ENCODE data around the gene PBX4. TPM values are rescaled to one million over a fixed set of nuclear protein-coding genes. Genes with fewer than 3 reads are reported as not detected.

PBX4 gene
- total RNA-seq, 1 experiment from 2014 or later = 0.30 TPM

DNA sequence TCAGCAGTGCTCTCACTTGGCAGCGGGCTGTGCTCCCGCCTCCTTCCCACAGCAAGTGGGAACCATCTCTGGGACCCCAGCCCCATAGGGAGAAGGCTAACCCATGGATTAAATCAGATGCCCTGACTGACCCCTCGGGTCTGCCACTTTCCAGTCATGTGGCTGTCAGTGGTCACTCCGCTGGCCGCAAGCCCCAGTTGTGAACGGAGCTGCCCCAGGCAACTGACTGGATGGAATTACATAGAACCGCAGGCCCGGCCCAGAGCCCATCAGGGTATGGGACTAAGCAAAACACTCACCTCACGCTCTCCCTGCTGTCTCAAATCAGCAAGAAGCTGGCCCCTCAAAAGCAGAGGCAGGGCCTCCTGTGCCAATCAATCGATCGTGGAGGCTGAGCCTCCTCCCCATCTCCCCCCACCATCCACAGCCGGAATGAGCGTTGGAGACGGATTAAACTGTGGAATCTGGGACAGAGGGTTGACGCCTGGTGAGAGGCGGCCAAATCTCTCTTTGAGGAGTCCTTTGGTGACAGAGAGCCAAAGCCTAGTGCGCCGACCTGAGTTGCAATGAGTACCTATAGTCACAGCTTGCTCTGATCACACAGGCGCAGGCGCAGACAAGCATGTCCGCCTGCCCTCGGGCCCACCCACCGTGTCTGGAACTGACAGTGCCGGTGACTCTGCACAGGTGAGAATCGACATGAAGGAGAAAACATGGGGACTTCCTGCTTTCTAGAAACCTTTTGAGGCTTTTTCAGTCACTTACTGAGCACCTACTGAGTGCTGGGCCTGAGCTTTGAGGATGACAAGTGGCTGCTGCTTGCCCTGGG, 38.7 kb downstream of the PBX4 start:
- BruUV-seq (replicated peaks) = no TSS peak

DNA sequence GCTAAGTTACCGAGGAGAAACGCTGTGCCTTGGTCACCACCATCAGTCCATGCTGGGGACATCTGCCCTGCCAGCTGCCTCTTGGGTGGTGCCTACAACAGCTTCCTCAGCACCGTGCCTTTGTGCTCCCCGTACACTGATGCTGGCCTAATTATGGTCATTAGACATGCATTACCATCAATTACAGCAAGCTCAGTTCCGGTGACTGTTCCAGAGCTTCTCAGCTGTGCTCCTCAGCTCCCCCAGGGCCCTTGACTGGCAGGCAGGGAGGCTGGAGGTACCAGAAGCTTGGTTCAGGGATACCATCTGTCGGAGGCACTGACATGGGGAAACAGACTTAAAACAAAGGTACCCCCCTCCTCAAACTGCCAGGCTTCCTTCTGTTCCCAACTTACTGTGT, 40.2 kb downstream of the PBX4 start:
- POLR2A ChIA-PET = interaction anchor here (0.6 kb wide), 1 partner anchor 10 kb away, joined by 4 read pairs; no protein-coding TSS in a partner anchor
- no peaks in the 10 kb centered on the region for H3K27me3 Mint-ChIP-seq (ENCODE audit: insufficient read depth, unreplicated experiment)
- H3K36me3 Mint-ChIP-seq (ENCODE audit: insufficient read depth, unreplicated experiment) = no peaks in the 10 kb centered on the region
- TF ChIP-seq, protein P1, sequence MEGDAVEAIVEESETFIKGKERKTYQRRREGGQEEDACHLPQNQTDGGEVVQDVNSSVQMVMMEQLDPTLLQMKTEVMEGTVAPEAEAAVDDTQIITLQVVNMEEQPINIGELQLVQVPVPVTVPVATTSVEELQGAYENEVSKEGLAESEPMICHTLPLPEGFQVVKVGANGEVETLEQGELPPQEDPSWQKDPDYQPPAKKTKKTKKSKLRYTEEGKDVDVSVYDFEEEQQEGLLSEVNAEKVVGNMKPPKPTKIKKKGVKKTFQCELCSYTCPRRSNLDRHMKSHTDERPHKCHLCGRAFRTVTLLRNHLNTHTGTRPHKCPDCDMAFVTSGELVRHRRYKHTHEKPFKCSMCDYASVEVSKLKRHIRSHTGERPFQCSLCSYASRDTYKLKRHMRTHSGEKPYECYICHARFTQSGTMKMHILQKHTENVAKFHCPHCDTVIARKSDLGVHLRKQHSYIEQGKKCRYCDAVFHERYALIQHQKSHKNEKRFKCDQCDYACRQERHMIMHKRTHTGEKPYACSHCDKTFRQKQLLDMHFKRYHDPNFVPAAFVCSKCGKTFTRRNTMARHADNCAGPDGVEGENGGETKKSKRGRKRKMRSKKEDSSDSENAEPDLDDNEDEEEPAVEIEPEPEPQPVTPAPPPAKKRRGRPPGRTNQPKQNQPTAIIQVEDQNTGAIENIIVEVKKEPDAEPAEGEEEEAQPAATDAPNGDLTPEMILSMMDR (IDR thresholded peaks at IDR 0.05; ENCODE audit: unreplicated experiment) = no peak
- CTCF ChIA-PET = interaction anchor here (0.7 to 1.6 kb wide), 5 partner anchors 10 to 126 kb away, joined by 3 to 4 read pairs (median 3); no protein-coding TSS in a partner anchor
- no peak overlapping the region for H3K27ac Mint-ChIP-seq (ENCODE audit: low read depth, unreplicated experiment)
- no peak overlapping the region for H3K4me3 Mint-ChIP-seq (ENCODE audit: unreplicated experiment)
- intact Hi-C loops (cut with micrococcal nuclease) = no loop called here
- no TSS peak for BruUV-seq (replicated peaks)
- DNase-seq (ENCODE audit: unreplicated experiment) = no peak
- no peaks in the 10 kb centered on the region for H3K4me1 Mint-ChIP-seq (ENCODE audit: insufficient read depth, unreplicated experiment)
- no peaks in the 10 kb centered on the region for H3K9me3 Mint-ChIP-seq (ENCODE audit: unreplicated experiment)

More for the DNA sequence above, 38.7 kb downstream of the PBX4 start:
- no peaks in the 10 kb centered on the region for H3K9me3 Mint-ChIP-seq (ENCODE audit: unreplicated experiment)
- no peaks in the 10 kb centered on the region for H3K27me3 Mint-ChIP-seq (ENCODE audit: insufficient read depth, unreplicated experiment)
- H3K4me1 Mint-ChIP-seq (ENCODE audit: insufficient read depth, unreplicated experiment) = no peaks in the 10 kb centered on the region
- no peak overlapping the region for H3K27ac Mint-ChIP-seq (ENCODE audit: low read depth, unreplicated experiment)
- no peak for DNase-seq (ENCODE audit: unreplicated experiment)
- no peaks in the 10 kb centered on the region for H3K36me3 Mint-ChIP-seq (ENCODE audit: insufficient read depth, unreplicated experiment)
- ChIA-PET POLR2A (interaction anchor here (0.6 kb wide), 1 partner anchor 64 kb away, joined by 3 read pairs; no protein-coding TSS in a partner anchor), CTCF (interaction anchor here (1.0 to 1.3 kb wide), 4 partner anchors 25 to 64 kb away, joined by 3 to 8 read pairs (median 4); partner anchors contain the start of gene GMIP)
- TF ChIP-seq, protein P1 (IDR thresholded peaks at IDR 0.05; ENCODE audit: unreplicated experiment) = no peak
- intact Hi-C loops (cut with micrococcal nuclease) = no loop called here
- no peak overlapping the region for H3K4me3 Mint-ChIP-seq (ENCODE audit: unreplicated experiment)

DNA sequence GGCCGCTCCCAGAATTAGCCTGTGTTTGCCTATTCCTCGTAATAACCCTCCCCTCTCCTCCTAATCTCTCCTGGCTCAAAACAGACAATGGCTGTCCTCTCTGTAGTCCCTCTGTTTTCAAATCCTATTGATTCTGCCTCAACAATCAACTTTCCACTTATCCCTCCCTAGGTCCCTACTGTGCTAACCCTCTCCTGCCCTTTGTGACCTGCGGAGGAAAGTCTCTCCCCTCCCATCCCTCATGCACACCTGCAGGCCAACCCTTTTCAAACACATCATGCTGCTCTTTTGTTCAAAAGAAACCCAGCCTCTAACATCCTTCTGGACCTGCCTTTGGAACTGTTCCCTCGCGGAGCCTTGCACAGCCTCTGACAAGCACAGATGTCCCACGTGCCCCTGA, 43.1 kb downstream of the PBX4 start:
- TF ChIP-seq, protein P1 (IDR thresholded peaks at IDR 0.05; ENCODE audit: unreplicated experiment) = no peak
- intact Hi-C loops (cut with micrococcal nuclease) = no loop called here
- no TSS peak for BruUV-seq (replicated peaks)
- ChIA-PET CTCF (interaction anchor here (1.4 kb wide), 2 partner anchors 21 to 23 kb away, joined by 3 to 6 read pairs; no protein-coding TSS in a partner anchor), POLR2A (no interaction called here)
- no peaks in the 10 kb centered on the region for H3K36me3 Mint-ChIP-seq (ENCODE audit: insufficient read depth, unreplicated experiment)
- H3K4me1 Mint-ChIP-seq (ENCODE audit: insufficient read depth, unreplicated experiment) = no peaks in the 10 kb centered on the region
- H3K27ac Mint-ChIP-seq (ENCODE audit: low read depth, unreplicated experiment) = no peak overlapping the region
- H3K27me3 Mint-ChIP-seq (ENCODE audit: insufficient read depth, unreplicated experiment) = no peaks in the 10 kb centered on the region
- no peak for DNase-seq (ENCODE audit: unreplicated experiment)
- no peak overlapping the region for H3K4me3 Mint-ChIP-seq (ENCODE audit: unreplicated experiment)
- H3K9me3 Mint-ChIP-seq (ENCODE audit: unreplicated experiment) = no peaks in the 10 kb centered on the region

DNA sequence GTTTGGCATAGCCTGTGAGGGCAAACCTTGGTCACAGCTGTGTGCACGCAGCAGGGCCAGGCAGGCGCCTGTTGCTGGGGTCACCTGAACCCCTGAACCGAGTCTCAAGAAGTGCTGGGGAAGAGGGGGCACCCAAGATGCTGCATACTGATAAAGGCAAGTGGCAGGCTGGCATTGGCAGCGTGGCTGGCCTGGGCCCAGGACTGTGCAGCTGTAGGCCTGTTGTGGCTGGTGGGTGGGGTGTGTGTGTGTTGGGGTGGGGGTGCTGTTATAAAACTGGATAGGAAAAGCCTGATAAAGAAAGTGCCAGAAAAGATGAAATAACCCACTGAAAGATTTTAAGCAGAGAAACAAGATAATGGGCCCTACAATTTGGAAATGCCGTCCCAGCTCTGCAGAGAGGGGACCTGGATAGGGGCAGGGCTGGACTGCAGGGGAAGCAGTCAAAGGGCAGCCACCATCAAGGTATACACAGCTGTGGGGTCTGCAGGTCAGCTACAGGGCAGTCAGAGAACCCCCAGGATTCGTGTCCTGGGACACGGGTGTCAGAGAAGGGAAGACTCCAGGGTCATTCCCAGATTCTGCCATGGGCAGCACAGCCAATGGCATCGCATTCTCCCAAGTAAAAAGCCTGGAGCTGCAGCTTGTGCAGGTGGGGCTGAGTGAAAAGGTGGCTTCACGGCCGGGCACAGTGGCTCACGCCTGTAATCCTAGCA, 47.3 kb downstream of the PBX4 start:
- TF ChIP-seq, protein P1 (IDR thresholded peaks at IDR 0.05; ENCODE audit: unreplicated experiment) = no peak
- Mint-ChIP-seq H3K4me3 (ENCODE audit: unreplicated experiment) (no peak overlapping the region), H3K27me3 (ENCODE audit: insufficient read depth, unreplicated experiment) (no peaks in the 10 kb centered on the region), H3K4me1 (ENCODE audit: insufficient read depth, unreplicated experiment) (no peaks in the 10 kb centered on the region), H3K9me3 (ENCODE audit: unreplicated experiment) (no peaks in the 10 kb centered on the region), H3K36me3 (ENCODE audit: insufficient read depth, unreplicated experiment) (peaks cover 6% of the 10 kb centered on the region), H3K27ac (ENCODE audit: low read depth, unreplicated experiment) (no peak overlapping the region)
- ChIA-PET POLR2A (no interaction called here), CTCF (interaction anchor here (0.7 kb wide), 1 partner anchor 11 kb away, joined by 3 read pairs; no protein-coding TSS in a partner anchor)
- BruUV-seq (replicated peaks) = no TSS peak
- intact Hi-C loops (cut with micrococcal nuclease) = no loop called here
- DNase-seq (ENCODE audit: unreplicated experiment) = no peak
